HepG2 (cell line): Measurements from ENCODE around the gene EGFR. TPM values are rescaled to one million over a fixed set of nuclear protein-coding genes. Genes with fewer than 3 reads are reported as not detected.
A peak's percentile ranks its signal among the peaks of the same experiment; 100 is the strongest.

Source experiments
- CEBPB ChIP-seq: IDR thresholded peaks from 2 replicates; pipeline ENCODE4 v1.6.1; 2011; ENCODE audit warnings: low read depth, low read length, improper control_type of control experiment, borderline replicate concordance
- HDAC6 ChIP-seq: fragments of 200-600 bp; sonication (generic); IDR thresholded peaks from 2 replicates; pipeline ENCODE4 v1.7.0; 2017; ENCODE audit warnings: mild to moderate bottlenecking, antibody characterized with exemption, low read length, low read depth
- HOXD1 ChIP-seq: sonication (generic); formaldehyde crosslinking; IDR thresholded peaks from 2 replicates; pipeline ENCODE4 v1.5.0; 2020; ENCODE audit warnings: missing genetic modification reagents
- KIAA2018 ChIP-seq: sonication (generic); formaldehyde crosslinking; IDR thresholded peaks from 2 replicates; pipeline ENCODE4 v1.5.0; 2020; ENCODE audit warnings: mild to moderate bottlenecking, missing genetic modification reagents, borderline replicate concordance
- NFE2 ChIP-seq: sonication (generic); formaldehyde crosslinking; IDR thresholded peaks from 2 replicates; pipeline ENCODE4 v1.4.0; 2020; ENCODE audit warnings: missing genetic modification reagents
- NKX3-1 ChIP-seq: sonication (generic); formaldehyde crosslinking; IDR thresholded peaks from 2 replicates; pipeline ENCODE4 v1.5.0; 2020; ENCODE audit warnings: missing genetic modification reagents
- SAP130 ChIP-seq: IDR thresholded peaks from 2 replicates; pipeline ENCODE4 v1.6.1; 2016; ENCODE audit warnings: low read depth
- SIN3A ChIP-seq: IDR thresholded peaks from 2 replicates; pipeline ENCODE4 v1.6.1; 2011; ENCODE audit warnings: low read depth, mild to moderate bottlenecking, control low read depth, low read length, borderline replicate concordance
- SIX1 ChIP-seq: sonication (generic); formaldehyde crosslinking; IDR thresholded peaks from 2 replicates; pipeline ENCODE4 v1.4.0; 2020; ENCODE audit warnings: missing genetic modification reagents, borderline replicate concordance
- SOX13 ChIP-seq, 3 experiments: fragments of 450-650 bp in 1 of 3; sonication (generic) in 1 of 3; formaldehyde crosslinking in 1 of 3; IDR thresholded peaks in 2 of 3; conservative IDR thresholded peaks in 1 of 3; 2 replicates each; pipeline versions ENCODE4 v1.5.0 to v1.6.1; 2016 to 2020; ENCODE audit warnings: antibody characterized with exemption in 1 of 3, mild to moderate bottlenecking in 1 of 3, missing compliant biosample characterization in 1 of 3, missing genetic modification reagents in 1 of 3, moderate library complexity in 1 of 3
- SOX5 ChIP-seq: IDR thresholded peaks from 2 replicates; pipeline ENCODE4 v1.6.1; 2016; ENCODE audit warnings: borderline replicate concordance
- TOPORS ChIP-seq: sonication (generic); formaldehyde crosslinking; IDR thresholded peaks from 2 replicates; pipeline ENCODE4 v1.8.0; 2023; ENCODE audit warnings: mild to moderate bottlenecking, missing genetic modification reagents
- ZNF20 ChIP-seq: sonication (generic); formaldehyde crosslinking; IDR thresholded peaks from 2 replicates; pipeline ENCODE4 v1.4.0; 2020; ENCODE audit warnings: mild to moderate bottlenecking, moderate library complexity, missing genetic modification reagents
- ZNF30 ChIP-seq: sonication (generic); formaldehyde crosslinking; IDR thresholded peaks from 2 replicates; pipeline ENCODE4 v1.5.0; 2020; ENCODE audit warnings: mild to moderate bottlenecking, missing genetic modification reagents
- ZNF337 ChIP-seq: sonication (generic); formaldehyde crosslinking; IDR thresholded peaks from 2 replicates; pipeline ENCODE4 v1.5.1; 2020; ENCODE audit warnings: missing genetic modification reagents, low read depth, mild to moderate bottlenecking, borderline replicate concordance
- ZNF441 ChIP-seq: sonication (generic); formaldehyde crosslinking; IDR thresholded peaks from 2 replicates; pipeline ENCODE4 v1.7.0; 2021; ENCODE audit warnings: missing genetic modification reagents, borderline replicate concordance
- ZNF768 ChIP-seq: sonication (generic); formaldehyde crosslinking; IDR thresholded peaks from 2 replicates; pipeline ENCODE4 v1.4.0; 2020; ENCODE audit warnings: missing genetic modification reagents
- ZNF790 ChIP-seq: sonication (generic); formaldehyde crosslinking; IDR thresholded peaks from 2 replicates; pipeline ENCODE4 v1.8.0; 2022; ENCODE audit warnings: missing genetic modification reagents, mild to moderate bottlenecking, borderline replicate concordance
- polyA plus RNA-seq, 8 experiments: library from polyadenylated mRNA; depleted of rRNA in 3 of 8; stranded (reverse) in 7 of 8; unstranded in 1 of 8; fragments of >200 nt; fragmentation: Illumina TruSeq in 4 of 8; extraction: Trizol in 4 of 8; gene quantifications; 2 replicates each; pipeline versions ENCODE4 v1.2.1 to v1.2.3, GENCODE V29; 2011 to 2016; ENCODE audit warnings: low read depth in 4 of 8, missing spikeins in 1 of 8, mixed read lengths in 1 of 8; ENCODE audit not compliant: insufficient read depth in 1 of 8
- total RNA-seq, 5 experiments: library from RNA; depleted of rRNA; stranded (reverse); fragments of >200 nt; fragmentation: Illumina TruSeq; extraction: Trizol; gene quantifications; 2 replicates each; pipeline ENCODE4 v1.2.3, GENCODE V29; 2016; ENCODE audit warnings: low read depth in 1 of 5
- TF ChIP-seq, protein P1 (sequence below): sonication (generic); formaldehyde crosslinking; IDR thresholded peaks from 2 replicates; pipeline ENCODE4 v1.8.0; 2022; ENCODE audit warnings: mild to moderate bottlenecking, missing genetic modification reagents; ENCODE audit not compliant: insufficient replicate concordance

EGFR gene
- total and polyA plus RNA-seq, 2 of the 13 experiments (the other 11 are each of a cell fraction or from before 2014, with no cell fraction given) = 7.0 to 10.0 TPM

DNA sequence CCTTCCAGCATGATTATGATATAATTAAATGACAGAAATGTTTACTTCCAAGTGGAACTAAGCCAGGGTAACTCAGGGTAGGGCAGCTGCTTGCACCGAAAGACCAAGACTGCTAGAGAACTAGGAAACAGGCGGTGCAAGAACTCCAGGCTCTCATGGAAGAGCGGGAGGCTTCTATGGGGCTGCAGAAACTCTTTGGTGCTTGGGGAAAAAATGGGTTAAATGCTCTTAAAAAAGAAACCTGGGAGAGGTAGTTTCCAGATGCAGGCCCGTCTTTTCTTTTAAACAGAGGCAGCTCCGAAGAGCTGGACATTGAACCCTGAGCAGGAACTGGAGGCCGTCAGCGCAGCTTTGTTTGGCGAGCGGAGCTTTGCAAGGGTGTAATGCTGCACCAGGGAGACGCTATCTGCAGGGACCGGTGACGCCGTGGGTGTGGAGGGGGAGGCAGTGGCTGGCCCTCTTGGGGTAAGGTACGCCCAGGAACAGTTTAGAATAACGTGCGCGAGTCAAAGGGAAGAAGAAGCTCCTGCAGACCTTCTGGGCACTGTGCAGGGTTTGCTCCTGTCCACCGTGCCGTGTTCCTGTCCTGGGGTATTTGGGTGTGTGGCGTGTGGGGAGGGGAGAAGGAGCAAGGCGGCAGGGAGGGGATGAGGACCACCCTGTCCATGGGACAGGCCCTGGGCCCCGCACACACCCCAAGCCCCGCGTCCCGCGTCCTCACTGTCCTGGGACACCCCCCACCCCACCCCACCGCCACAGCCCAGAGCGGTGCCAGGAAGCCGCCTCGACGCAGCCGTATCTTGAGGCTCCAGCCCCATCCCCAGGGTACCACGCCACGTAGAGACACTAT lies 59.0 kb downstream of the EGFR start (continued):
- TF ChIP-seq KIAA2018 (no peak), ZNF768 (CRISPR knock-in tag) (no peak), SOX5 (CRISPR knock-in tag) (peak; percentile 55; the same call in 1 of the 2 replicates), SOX13 (IDR thresholded peaks at IDR 0.05) (no peak), SOX13 (CRISPR knock-in tag; conservative IDR thresholded peaks at IDR 0.05 in 1 of 2, IDR thresholded peaks at IDR 0.05 in 1 of 2) (peak in 1 of 2 experiments; percentile 57; a peak in 2 of 4 replicates), NKX3-1 (no peak), ZNF790 (no peak), SIN3A (peak; percentile 39; the same call in 1 of the 2 replicates), HOXD1 (CRISPR knock-in tag) (no peak), ZNF20 (CRISPR knock-in tag) (no peak), SIX1 (CRISPR knock-in tag) (no peak), HDAC6 (no peak), CEBPB (no peak), ZNF441 (0 out of 2 replicates have a peak, but pooled peaks have one; percentile 46), ZNF30 (CRISPR knock-in tag) (no peak), NFE2 (no peak), TOPORS (CRISPR knock-in tag) (0 out of 2 replicates have a peak, but pooled peaks have one; percentile 44), SAP130 (CRISPR knock-in tag) (peak; percentile 59), ZNF337 (CRISPR knock-in tag) (0 out of 2 replicates have a peak, but pooled peaks have one; percentile 40)
- TF ChIP-seq, protein P1, sequence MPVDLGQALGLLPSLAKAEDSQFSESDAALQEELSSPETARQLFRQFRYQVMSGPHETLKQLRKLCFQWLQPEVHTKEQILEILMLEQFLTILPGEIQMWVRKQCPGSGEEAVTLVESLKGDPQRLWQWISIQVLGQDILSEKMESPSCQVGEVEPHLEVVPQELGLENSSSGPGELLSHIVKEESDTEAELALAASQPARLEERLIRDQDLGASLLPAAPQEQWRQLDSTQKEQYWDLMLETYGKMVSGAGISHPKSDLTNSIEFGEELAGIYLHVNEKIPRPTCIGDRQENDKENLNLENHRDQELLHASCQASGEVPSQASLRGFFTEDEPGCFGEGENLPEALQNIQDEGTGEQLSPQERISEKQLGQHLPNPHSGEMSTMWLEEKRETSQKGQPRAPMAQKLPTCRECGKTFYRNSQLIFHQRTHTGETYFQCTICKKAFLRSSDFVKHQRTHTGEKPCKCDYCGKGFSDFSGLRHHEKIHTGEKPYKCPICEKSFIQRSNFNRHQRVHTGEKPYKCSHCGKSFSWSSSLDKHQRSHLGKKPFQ (CRISPR knock-in tag) = no peak
